ENCODE data around the gene CHIC1.
A peak's percentile ranks its signal among the peaks of the same experiment; 100 is the strongest.
"Not testable (repeated sequence)": the region's sequence is repeated elsewhere in the genome, so short reads cannot be mapped to it uniquely, and the experiment has no call there.

CHIC1 gene

DNA sequence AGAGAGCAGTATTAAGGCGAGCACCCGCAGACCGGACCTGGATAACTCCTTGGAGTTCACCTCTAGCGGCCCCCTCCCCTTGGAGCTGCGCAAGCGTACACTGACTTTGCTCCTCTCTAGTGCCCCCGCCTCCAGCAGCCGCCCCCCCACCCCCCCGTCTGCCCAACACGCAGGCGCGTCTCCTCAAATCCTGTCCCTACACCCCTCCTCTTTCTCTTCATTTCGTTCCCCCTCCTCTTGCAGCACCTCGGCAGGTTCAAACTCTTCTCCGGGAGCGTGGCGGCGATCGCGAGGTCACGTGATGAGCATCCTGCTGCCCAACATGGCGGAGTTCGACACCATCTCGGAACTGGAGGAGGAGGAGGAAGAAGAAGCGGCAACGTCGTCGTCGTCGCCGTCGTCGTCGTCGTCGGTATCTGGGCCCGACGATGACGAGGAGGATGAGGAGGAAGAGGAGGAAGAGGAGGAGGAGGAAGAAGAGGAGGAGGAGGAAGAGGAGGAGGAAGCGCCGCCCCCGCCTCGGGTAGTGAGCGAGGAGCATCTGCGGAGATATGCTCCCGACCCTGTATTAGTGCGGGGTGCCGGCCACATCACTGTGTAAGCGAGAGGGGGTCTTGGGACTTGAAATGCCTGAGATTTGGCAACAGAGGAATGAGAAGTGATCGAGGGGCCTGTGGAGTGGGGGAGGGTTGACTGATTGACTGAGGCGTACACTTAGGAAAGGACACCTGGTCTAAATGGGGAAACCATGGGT lies at the start of gene CHIC1:
CHIC1 (plus strand) TSS at position 214 of the 754 bp plus-strand sequence; CDS start at position 302, 88 bp downstream.
- peak in 12 of 14 donors; percentile 50 to 80 (median 64) for DNase-seq

DNA sequence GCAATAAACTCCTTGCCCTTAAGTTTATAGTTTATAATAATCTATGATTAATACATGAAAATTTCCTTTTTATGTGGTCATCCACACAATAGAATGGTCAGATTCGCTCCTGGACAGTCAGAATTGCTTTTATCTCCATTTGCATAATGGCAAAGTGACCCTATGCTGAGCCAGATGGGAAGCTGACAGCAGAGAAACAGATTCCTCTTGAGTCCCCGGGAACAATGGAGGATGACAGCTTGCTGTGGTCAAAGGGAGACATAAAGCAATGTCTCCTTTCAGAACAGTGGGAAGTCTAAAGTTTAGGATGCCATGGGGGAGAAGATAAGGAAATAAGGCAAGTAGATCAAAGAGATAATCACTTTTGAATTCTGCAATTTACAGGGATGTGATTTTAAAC lies 40.2 kb upstream of the CHIC1 start:
- DNase-seq, result not testable (repeated sequence)

DNA sequence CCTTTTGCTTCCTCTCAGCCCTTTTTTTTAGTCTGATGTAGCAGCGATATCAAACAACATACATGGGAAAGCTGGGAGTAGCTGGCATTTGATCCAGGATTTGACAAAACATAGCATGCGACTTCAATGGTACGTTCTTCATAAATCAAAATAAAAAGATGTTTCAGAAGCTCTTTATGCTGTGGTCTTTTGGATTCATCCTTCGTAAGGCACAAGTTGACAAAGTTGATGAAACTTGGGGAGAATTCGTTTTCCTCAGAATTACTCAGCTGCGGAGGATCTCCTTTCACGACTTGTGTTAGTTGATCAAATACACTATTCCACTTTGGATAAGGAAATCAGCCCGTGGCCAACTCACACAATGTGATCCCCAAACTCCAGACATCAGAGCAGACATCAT lies 38.1 kb upstream of the CHIC1 start:
- no peak for DNase-seq

DNA sequence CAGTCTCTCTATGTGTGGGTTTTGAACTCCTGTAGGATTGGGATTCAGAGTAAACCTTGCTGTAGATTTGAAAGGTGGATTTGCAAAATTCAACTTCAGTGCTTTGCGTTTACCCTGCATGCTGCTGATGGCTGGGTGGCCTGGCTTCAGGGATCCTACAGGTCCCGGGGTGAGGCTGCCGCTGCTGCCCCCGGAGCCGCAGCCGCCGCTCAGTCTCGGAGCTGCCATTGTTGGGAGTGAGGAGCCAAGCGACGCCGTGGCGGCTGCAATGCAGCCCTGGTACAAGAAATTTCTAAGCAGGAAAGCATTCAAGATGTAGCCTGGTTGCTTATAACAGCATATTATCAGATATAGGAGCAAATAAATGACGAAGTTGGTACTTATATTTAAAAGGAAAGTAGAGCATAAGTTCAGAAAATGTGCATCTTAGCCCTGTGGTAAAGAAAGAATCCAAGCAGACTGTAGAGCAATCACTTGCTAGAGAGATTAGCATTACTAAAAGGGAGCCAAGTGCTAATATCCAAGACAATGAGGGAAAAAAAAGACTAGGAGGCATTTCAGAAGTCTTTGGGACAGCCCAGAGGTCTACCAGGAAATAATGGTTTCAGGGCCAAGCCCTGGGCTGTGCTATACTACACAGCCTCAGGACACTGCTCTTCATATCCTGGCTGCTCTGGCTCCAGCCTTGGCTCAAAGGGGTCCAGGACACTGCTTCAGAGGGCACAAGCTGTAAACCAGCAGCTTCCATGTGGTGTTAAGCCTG lies 36.9 kb upstream of the CHIC1 start:
- DNase-seq, result no peak

DNA sequence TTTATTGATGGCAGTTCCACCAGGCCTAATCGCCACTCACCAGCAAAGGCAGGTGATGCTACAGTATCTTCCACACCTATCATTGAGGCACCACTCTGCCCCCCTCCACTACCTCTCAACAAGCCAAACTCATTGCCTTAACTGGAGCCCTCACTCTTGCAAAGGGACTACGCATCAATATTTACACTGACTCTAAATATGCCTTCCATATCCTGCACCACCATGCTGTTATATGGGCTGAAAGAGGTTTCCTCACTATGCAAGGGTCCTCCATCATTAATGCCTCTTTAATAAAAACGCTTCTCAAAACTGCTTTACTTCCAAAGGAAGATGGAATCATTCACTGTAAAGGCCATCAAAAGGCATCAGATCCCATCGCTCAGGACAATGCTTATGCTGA lies 31.3 kb upstream of the CHIC1 start:
- not testable (repeated sequence) for DNase-seq

DNA sequence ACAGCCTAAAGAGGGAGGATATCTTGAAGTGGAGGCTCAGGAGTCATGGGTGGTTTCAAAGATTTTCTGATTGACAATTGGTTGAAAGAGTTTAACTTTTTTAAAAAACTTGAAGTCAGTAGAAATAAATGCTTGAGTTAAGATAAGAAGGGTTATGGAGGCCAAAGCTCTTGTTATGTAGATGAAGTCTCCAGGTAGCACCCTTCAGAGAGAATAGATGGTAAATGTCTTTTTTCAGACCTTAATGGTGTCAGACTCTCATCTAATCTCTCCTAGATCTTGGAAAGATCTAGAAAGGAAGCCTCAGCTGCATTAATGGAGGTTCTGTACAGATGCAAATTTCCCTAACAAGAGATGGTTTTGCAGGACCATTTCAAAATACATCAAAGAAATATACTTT lies 6.8 kb upstream of the CHIC1 start:
- no peak for DNase-seq

DNA sequence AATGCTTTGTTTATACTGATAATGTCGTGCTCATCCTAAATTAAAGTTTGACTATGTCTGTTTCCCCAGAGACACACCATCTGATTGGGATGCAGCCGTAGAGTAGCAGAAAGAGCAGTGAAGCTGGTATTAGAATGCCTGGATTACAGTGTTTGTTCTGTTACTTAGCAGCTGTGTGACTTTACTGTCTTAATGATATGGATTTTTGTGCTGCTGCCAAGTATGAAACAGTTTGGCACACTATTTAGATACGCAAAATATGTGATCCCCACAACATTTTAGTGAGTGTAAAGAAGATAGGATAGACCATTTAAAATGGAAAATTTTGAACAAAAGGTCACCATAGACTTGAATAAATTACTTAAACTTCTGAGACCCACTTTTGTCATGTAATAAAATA lies 1.2 kb upstream of the CHIC1 start:
- no peak for DNase-seq

DNA sequence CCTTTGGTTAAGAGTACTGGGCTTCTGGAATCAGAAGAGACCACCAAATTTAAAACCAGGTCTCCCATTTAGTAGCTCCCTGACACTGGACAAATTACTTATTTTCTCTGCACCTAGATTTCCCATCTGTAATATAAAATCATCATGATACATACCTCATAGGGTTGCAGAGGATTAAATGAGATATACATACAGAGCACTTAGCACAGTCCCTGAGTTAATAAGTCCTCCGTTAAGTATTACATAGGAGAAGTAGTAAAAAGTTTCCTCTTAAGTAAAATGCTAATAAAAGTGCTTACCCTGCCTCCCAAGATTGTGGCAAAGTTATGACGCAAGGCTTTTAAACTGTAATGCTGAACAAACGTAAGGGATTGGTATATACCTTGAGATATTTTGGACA lies 539 bp upstream of the CHIC1 start:
- no peak for DNase-seq

DNA sequence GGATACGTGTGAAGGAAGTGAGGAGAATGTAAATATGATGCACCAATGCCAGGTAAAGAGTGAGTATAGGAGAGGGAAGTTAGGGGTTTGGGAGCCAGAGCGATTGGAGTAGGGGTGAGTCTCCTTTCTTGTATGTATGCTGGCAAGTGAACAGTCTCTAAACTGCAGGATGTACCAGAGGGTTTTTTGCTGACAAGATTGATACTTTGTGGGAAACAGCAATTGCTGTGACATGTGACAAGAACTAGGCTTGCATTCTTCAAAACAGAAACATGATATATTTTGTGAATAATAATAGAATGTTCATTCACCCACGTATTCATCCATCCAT lies 706 bp downstream of the CHIC1 start:
- peak in 2 of 14 donors; percentile 22 to 45 for DNase-seq

DNA sequence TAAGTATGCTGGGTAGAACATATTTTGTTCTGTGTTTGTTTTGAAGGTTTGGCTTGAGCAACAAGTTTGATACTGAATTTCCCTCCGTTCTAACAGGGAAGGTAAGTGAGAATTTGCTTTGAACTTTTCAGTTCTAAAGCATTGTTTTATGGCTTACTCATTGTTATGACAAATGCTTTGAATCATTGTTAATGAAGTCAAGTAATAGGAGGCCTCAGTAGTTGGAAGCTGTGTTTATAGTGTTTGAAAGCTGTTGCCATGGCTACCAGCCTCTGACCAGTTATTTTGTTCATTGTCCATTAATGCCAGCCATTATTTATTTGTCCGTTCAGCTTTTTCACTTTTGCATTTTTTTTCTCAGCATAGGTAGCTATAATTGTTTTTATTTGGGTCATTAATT lies 14.4 kb downstream of the CHIC1 start:
- DNase-seq, result no peak

DNA sequence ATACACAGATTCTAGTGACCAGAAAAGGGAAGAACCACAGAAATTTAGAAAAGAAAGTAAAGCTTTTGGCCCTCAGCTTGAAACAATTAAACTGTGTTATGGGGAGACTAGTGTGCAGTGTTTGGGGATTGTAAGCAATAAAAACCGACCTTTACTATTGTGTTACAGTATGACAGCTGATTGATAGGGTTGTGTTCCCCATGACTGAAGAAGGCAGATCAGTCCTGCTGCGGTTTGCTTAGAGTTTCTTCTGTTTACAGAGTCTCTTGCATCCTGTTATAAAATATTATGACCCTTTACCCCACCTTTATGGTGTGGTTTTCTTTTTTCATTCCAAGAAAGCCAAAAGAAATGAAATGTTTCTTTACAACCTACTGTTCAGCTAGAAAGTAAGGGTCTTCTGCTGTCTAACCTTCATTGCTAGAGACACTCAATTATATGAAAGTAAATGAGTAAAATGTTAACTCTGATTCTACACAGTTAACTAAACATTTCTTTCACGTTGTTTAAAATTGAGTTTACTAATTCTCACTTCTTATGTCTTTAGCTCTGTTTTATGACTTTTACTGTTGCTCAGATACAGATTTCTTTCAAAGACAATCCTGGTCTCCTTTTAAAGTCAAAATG lies 18.1 kb downstream of the CHIC1 start:
- DNase-seq, result no peak

DNA sequence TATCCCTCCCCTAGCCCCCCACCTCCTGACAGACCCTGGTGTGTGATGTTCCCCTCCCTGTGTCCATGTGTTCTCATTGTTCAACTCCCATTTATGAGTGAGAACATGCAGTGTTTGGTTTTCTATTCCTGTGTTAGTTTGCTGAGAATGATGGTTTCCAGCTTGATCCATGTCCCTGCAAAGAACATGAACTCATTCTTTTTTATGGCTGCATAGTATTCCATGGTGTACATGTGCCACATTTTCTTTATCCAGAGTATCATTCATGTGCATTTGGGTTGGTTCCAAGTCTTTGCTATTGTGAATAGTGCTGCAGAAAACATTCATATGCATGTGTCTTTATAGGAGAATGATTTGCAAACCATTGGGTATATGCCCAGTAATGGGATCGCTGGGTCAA lies 34.8 kb downstream of the CHIC1 start:
- DNase-seq, result not testable (repeated sequence)

DNA sequence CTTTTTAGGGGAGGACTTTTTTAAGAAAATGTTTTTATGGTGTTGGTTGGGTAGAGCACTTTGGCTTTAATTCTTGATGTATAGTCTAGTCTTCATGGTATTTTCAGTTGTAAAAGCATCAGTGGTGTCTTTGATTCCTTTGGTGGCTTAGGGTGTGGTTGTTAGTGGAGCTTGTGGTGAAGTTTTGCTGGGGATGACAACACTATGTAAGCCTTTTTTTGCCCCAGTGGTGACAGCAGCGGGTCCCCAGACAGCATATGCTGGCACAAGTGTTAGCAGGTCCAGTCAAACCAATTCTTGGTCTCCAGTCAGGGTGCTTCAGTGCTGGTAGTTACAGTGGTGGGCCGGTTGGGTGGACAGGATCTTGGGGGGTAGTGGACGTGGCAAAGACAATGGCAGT lies 52.0 kb downstream of the CHIC1 start:
- no peak for DNase-seq

DNA sequence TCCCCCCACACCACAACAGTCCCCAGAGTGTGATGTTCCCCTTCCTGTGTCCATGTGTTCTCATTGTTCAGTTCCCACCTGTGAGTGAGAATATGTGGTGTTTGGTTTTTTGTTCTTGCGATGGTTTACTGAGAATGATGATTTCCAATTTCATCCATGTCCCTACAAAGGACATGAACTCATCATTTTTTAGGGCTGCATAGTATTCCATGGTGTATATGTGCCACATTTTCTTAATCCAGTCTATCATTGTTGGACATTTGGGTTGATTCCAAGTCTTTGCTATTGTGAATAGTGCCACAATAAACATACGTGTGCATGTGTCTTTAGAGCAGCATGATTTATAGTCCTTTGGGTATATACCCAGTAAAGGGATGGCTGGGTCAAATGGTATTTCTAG lies 78.7 kb downstream of the CHIC1 start:
- not testable (repeated sequence) for DNase-seq

DNA sequence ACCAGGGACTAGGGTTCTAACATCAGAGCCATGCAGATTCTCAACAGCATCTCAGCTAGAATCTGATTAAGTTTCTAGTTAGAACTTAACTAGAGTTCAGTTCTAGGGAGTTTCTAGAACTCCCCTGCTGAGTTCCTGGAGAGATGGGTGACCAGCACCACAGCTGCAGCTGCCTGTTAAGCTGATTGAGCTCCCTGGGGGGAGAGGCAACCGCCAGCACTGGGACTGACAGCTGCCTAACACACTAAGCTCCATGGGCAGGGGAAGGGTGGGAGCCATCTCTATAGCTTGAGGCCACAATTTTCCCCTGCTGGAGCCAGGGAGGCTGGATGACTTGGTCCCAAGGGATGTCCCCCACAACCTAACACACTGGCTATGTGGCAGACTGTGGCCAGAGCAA lies 84.2 kb downstream of the CHIC1 start:
- DNase-seq, result no peak

DNA sequence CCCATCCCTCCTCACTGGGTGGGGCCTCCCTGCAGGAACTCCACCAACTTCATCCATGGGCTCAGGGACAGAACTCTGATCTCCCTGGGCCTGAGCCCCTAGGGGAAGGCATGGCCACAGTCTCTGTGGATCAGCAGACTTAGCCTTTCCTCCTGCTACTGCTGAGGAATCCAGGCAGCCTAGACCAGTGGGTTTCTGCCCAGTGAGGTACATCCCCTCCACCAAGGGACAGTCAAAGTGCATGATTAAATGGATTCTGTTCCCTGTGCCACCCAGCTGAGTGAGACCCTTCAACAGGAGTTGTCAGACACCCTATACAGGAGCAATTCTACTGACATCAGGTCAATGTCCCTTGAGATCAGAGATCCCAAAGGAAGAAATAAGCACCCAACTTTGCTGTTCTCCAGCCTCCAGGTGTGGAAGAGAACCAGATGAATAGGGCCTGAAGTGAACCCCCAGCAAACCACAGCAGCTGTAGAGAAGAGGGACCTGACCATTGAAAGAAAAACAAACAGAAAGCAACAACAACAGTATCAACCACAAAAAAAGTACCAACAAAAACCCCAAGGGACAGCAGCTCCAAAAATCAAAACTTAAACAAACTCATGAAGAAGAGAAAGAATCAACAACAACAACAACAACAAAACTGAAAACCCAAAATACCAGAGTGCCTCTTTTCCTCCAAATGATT lies 84.8 kb downstream of the CHIC1 start:
- no peak for DNase-seq

DNA sequence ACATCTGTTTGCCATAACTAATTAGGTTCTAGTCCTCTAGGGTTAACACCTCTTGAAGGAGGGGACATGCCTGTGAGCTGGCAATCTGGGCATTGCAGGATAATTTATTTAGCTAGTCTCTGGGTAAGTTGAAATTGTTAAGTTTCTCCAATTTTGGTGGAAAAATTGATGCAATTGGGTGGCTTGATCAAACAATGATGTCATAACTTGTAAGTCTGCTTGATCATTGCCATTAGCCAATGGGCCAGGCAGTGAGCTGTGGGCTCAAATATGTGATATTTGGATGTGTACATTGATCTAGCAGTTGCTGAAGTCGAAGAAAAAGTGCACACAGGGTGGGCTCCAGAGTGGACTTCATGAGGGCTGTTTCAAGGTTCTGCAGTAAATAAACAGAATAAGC lies 98.3 kb downstream of the CHIC1 start:
- not testable (repeated sequence) for DNase-seq

DNA sequence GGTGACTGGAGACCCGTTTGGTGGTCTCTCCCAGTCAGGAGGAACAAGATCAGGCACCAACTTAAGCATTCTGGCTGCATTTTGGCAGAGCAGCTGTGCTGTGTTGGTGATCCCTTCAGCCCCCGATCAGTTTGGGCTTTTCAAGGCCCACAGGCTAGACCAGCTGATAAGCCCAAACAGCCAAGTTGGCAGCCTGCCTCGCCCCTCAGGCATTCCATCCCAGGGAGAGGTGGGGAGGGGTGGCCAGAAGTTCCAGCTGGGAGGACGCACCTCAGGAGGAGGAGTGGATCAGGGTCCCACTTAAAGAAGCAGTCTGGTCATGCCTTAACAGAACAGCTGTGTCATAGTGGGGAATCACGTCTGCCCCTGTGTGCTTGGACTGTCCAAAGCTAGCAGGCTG lies 105.8 kb downstream of the CHIC1 start:
- DNase-seq, result no peak

DNA sequence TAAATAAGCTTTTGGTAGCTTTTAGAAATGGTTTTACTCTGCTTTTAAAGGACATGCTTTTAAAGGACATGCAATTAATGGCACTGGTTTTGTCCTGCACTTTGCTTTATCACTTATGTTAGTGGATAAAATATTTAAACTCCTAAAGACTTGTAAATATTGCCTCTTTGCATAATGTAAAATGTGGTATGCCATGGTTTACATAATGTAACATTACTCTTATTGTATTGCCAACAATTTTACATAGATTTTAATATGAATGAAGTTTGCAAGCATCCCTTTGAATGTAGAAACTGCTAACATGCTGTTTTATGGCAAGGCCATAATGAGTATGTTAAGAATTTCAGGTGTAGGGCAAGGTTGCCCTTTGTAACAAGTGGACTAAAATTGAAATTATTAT lies 118.4 kb downstream of the CHIC1 start:
- no peak for DNase-seq

DNA sequence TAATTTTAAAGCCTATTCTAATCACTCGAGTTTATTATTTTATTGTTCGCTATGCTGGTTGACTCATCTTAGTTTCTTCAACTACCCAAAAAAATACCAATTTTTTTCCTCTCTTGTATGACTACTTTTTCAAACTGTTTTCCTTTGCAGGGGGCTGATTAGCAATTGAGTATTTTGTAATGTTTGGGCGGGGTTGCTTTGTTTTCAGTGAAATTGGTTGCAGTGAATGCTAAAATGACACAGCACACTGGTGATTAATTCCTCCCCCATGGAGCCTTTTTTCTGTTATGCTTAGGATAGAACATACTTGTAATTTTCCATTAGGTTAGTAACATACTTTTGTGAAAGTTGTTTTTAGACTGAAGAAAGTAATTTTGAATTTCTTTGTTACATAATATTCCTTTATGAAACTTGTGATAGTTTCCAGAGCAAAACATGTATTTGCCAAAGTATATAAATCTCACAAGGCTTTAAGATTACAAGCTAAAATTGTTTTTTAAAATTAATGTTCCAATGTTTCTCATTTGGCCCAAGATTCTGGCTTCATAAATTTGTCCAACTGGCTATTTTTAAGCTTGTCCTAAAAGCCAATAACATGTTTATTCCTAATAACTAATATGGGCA lies 120.4 kb downstream of the CHIC1 start:
- DNase-seq, result no peak

DNA sequence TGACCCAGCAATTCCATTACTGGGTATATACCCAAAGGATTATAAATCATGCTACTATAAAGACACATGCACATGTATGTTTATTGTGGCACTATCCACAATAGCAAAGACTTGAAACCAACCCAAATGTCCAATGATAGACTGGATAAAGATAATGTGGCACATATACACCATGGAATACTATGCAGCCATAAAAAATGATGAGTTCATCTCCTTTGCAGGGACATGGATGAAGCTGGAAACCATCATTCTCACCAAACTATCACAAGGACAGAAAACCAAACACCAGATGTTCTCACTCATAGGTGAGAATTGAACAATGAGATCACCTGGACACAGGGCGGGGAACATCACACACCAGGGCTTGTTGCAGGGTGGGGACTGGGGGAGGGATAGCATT lies 144.0 kb downstream of the CHIC1 start:
- not testable (repeated sequence) for DNase-seq

DNA sequence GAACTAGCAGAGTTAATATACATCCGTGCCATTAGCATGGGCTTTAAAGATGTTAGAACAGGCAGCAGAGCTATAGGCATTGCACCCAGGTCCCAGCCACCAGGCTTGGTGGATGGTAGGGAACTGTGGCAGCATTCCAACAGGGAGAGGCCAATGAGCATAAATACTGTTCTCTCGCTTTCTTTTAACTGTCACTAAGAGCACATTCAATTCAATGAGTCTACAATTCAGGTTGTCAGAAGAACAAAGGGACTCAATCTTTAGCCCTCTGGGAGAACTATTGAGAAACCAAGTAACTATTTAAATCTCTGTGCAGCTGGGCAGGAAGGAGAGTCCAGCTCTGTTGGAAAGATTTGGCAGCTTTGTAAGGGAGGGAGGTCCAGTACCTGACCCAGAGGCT lies 165.6 kb downstream of the CHIC1 start:
- peak in 1 of 14 donors; percentile 0 for DNase-seq
